SK-N-MC (cell line): Measurements from ENCODE around the gene CTBP1.

ENCODE experiments used
- EZH2 ChIP-seq: fragments of 200-600 bp; sonication (generic); IDR thresholded peaks from one replicate; pipeline ENCODE4 v1.6.1; 2017; ENCODE audit warnings: antibody characterized with exemption
- FOXP2 ChIP-seq: optimal IDR thresholded peaks from 2 replicates; pipeline ENCODE3; 2011; ENCODE audit warnings: mild to moderate bottlenecking, moderate library complexity; ENCODE audit not compliant: insufficient read depth; ENCODE audit errors: extremely low read length, control extremely low read depth
- POLR2AphosphoS5 ChIP-seq: IDR thresholded peaks from 2 replicates; pipeline ENCODE4 v1.6.1; 2012; ENCODE audit warnings: mild to moderate bottlenecking, low read depth, low read length, borderline replicate concordance

DNA sequence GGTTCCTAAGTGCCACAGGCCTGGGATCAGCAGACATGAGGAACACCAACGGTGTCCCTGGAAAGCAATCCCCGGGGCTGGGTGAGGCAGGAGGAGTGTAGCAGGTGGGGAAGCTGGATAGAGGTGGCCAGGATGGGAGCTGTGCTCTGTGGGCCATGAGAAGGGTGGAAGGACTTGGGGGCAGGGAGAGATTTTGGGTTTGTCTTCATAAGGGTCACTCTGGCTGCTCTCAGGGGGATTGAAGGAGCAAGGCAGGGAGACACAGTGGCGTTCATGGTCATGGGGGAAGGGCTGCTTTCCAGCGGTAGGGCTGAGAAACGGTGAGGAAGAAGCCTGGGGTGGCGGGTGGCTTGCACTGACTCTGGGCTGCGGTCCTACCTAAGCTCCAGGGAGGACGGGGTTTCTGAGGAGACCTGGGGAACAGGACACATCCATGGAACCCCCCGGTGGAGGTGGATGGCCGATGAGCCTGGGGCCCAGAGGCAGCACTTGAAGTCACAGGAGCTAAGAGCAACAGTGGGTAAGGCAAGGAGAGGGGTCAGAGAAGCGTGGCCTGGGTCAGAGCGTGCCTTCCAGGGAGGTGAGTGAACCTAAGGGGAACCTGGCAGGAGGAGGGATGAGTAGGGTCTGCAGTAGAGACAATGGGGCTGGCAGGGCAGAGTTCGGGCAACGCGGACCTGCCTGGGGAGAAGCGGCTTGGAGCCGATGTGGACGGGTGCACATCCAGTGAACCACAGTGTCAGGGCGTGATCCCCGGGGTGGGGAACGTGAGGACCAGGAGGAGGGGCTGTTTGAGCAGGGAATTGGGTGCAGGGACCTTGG, 12.4 kb upstream of the CTBP1 start:
- TF ChIP-seq POLR2AphosphoS5 (no peak), EZH2 (no peak), FOXP2 (no peak)
